ENCODE data around the gene CRADD. TPM values are rescaled to one million over a fixed set of nuclear protein-coding genes. Genes with fewer than 3 reads are reported as not detected.

The CRADD gene
- total and polyA plus RNA-seq, 2 donors (not counting 3 experiments of a cell fraction or from before 2014, with no cell fraction given), result 11.7 to 14.5 TPM

DNA sequence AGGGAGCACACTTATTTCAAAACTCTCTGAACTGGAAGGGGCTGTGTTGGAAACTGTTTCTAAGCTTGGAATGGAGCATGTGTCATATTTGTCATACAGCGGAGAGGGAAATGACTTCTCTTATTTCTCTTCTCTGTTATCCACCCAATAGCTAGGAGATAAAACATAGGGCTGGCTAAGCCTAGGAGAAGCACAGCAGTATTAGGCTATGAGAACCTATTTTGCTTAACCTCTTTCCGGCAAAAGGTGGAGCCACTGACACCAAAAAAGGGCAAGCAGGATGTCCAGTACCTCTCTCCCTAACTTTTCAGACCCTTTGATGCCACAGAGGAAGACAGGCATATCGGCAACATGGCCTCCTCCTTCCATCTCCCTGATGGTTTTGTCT lies 148.3 kb downstream of the CRADD start:
- no TSS peak for BruUV-seq (replicated peaks)
- POLR2A ChIA-PET, result no interaction called here

More for the DNA sequence above, 148.3 kb downstream of the CRADD start:
- Histone ChIP-seq H3K4me2 (ENCODE audit: insufficient read depth, low read length) (no peak overlapping the region), H3K9me1 (replicated peaks; ENCODE audit: control insufficient read depth, extremely low read depth, insufficient read depth, low read length) (no peaks in the 10 kb centered on the region), H3K27me3 (ENCODE audit: control insufficient read depth in 2 of 2, insufficient read depth in 2 of 2, low read length in 2 of 2) (no peaks in the 10 kb centered on the region), H3K79me2 (ENCODE audit: control insufficient read depth, insufficient read depth, low read length) (no peaks in the 10 kb centered on the region), H3K4me3 (replicated peaks in 1 of 3; ENCODE audit: insufficient read depth in 1 of 3, low read depth in 1 of 3, low read length in 3 of 3) (no peak overlapping the region), H2AFZ (ENCODE audit: low read depth, low read length) (no peak overlapping the region), H3K27ac (ENCODE audit: insufficient read depth, low read depth, low read length) (no peak overlapping the region), H3K36me3 (ENCODE audit: control insufficient read depth in 2 of 2, extremely low read depth in 1 of 2, insufficient read depth in 2 of 2, low read length in 2 of 2) (no peaks in the 10 kb centered on the region), H4K20me1 (replicated peaks; ENCODE audit: control insufficient read depth, extremely low read depth, insufficient read depth, low read length) (no peaks in the 10 kb centered on the region), H3K9ac (replicated peaks; ENCODE audit: extremely low read depth, insufficient read depth, low read length) (no peak overlapping the region), H3K4me1 (ENCODE audit: control insufficient read depth, extremely low read depth, insufficient read depth, low read length) (no peaks in the 10 kb centered on the region), H3K9me3 (replicated peaks; ENCODE audit: control insufficient read depth, insufficient read depth, low read length) (no peaks in the 10 kb centered on the region)
- intact Hi-C loops (cut with micrococcal nuclease), result no loop called here
- FAIRE-seq (no peak), DNase-seq (ENCODE audit: low read depth, low spot score) (no peak)
- CTCF ChIA-PET, result interaction anchor here (0.8 kb wide), 1 partner anchor 58 kb away, joined by 3 read pairs; no protein-coding TSS in a partner anchor
- TF ChIP-seq CTCF (IDR thresholded peaks at IDR 0.05; ENCODE audit: extremely low read depth in 1 of 2, insufficient read depth in 1 of 2, low read depth in 1 of 2, low read length in 2 of 2), result no peak
- no peak for TF ChIP-seq EZH2 (IDR thresholded peaks at IDR 0.05; ENCODE audit: borderline replicate concordance, low read depth, low read length, severe bottlenecking)
- no peak for TF ChIP-seq POLR2AphosphoS5 (IDR thresholded peaks at IDR 0.05; ENCODE audit: insufficient read depth, low read depth, low read length)
- TF ChIP-seq JUN (IDR thresholded peaks at IDR 0.05; ENCODE audit: borderline replicate concordance, insufficient read depth, insufficient read length, low read depth), result no peak
- TF ChIP-seq MAX (IDR thresholded peaks at IDR 0.05; ENCODE audit: insufficient read depth, insufficient read length), result no peak
- TF ChIP-seq GATA2 (IDR thresholded peaks at IDR 0.05; ENCODE audit: insufficient read depth, insufficient read length, low read depth, low read length), result no peak
- TF ChIP-seq POLR2A (IDR thresholded peaks at IDR 0.05; ENCODE audit: low read depth, low read length), result no peak
- TF ChIP-seq MYC (IDR thresholded peaks at IDR 0.05; ENCODE audit: low read depth, low read length), result no peak
- TF ChIP-seq FOS (IDR thresholded peaks at IDR 0.05; ENCODE audit: borderline replicate concordance, insufficient read depth, low read length), result no peak
- dilution Hi-C loops (cut with MboI; ENCODE audit: extremely low pct_ligation_motif_present, low sequenced_read_pairs), result no loop called here
